ENCODE data around the gene COPS7A.

GRCh38 chr12:6716874-6717437 is 6.9 kb upstream of the COPS7A start:
- TF ChIP-seq CTCF (IDR thresholded peaks at IDR 0.05) (no peak), POLR2A (IDR thresholded peaks at IDR 0.05) (no peak), EP300 (IDR thresholded peaks at IDR 0.05) (no peak)
